Fibroblast of lung (primary cell): ENCODE results near the gene PRPF4.

Source experiments
- CTCF ChIP-seq, 2 donors: IDR thresholded peaks in 1 of 2; conservative IDR thresholded peaks in 1 of 2; 1 replicate in 1 of 2; 2 replicates in 1 of 2; pipeline ENCODE4 v1.5.1; 2011 to 2012; ENCODE audit warnings: low read length in 2 of 2, control low read depth in 1 of 2, inconsistent platforms in 1 of 2, low read depth in 1 of 2, mild to moderate bottlenecking in 1 of 2
- EZH2 ChIP-seq: IDR thresholded peaks from 2 replicates; pipeline ENCODE4 v1.5.1; 2012; ENCODE audit warnings: low read length, control low read depth, mild to moderate bottlenecking; ENCODE audit errors: missing control alignments

- no peak for TF ChIP-seq CTCF (conservative IDR thresholded peaks at IDR 0.05 in 1 of 2, IDR thresholded peaks at IDR 0.05 in 1 of 2; ENCODE audit: low read depth in 1 of 2, low read length in 2 of 2)
- TF ChIP-seq EZH2, result no peak
These were observed 31.1 kb downstream of the PRPF4 start for GRCh38 chr9:113306566-113306965.
